CD4-positive, alpha-beta T cell (primary cell): ENCODE measurements around the gene ANO5. TPM values are rescaled to one million over a fixed set of nuclear protein-coding genes. Genes with fewer than 3 reads are reported as not detected.
"Not testable (repeated sequence)": the region's sequence is repeated elsewhere in the genome, so short reads cannot be mapped to it uniquely, and the experiment has no call there.

ENCODE experiments used
- ATAC-seq: fragments of 200-7000 bp; cut with Tn5 transposase; one replicate; pipeline ENCODE4 v1.10.0; 2022; ENCODE audit warnings: mild to moderate bottlenecking; ENCODE audit not compliant: poor library complexity
- CTCF ChIA-PET: fragments of 350-600 bp; sonication (Branson Sonifier 250); formaldehyde crosslinking; loops from one replicate; lab custom pipeline; 2021; ENCODE audit warnings: antibody characterized with exemption, inconsistent platforms; lab: Charles Lee
- POLR2A ChIA-PET: fragments of 350-600 bp; sonication (Branson Sonifier 250); formaldehyde crosslinking; loops from one replicate; lab custom pipeline; 2021; ENCODE audit warnings: antibody characterized with exemption, inconsistent platforms; lab: Charles Lee
- DNase-seq, 14 experiments: peaks; one replicate each; pipeline ENCODE4 v3.0.0-alpha.2; 2013 to 2020; ENCODE audit warnings: mixed read lengths in 2 of 14
- H3K27ac ChIP-seq, 2 donors: one replicate each; pipeline versions ENCODE4 v1.5.1 to v1.7.0; 2013; ENCODE audit warnings: low read length in 2 of 2, low read depth in 1 of 2, mild to moderate bottlenecking in 1 of 2
- H3K27me3 ChIP-seq, 2 experiments: 1 replicate in 1 of 2; 2 replicates in 1 of 2; pipeline versions ENCODE4 v1.6.1 to v1.7.0; 2013; ENCODE audit warnings: low read length in 2 of 2, control low read depth in 1 of 2, mild to moderate bottlenecking in 1 of 2, moderate library complexity in 1 of 2; ENCODE audit not compliant: insufficient read depth in 2 of 2, control insufficient read depth in 1 of 2
- H3K36me3 ChIP-seq: one replicate; pipeline ENCODE4 v1.6.1; 2013; ENCODE audit warnings: low read length, control low read depth; ENCODE audit not compliant: insufficient read depth
- H3K4me1 ChIP-seq: one replicate; pipeline ENCODE4 v1.6.1; 2013; ENCODE audit warnings: low read length, control low read depth; ENCODE audit not compliant: insufficient read depth
- H3K4me3 ChIP-seq: one replicate; pipeline ENCODE4 v1.5.1; 2013; ENCODE audit warnings: mild to moderate bottlenecking, low read length, moderate library complexity
- H3K9me3 ChIP-seq, 2 experiments: 1 replicate in 1 of 2; 2 replicates in 1 of 2; pipeline versions ENCODE4 v1.6.1 to v1.7.0; 2013; ENCODE audit warnings: low read length in 2 of 2, mild to moderate bottlenecking in 2 of 2, control low read depth in 1 of 2, moderate library complexity in 1 of 2; ENCODE audit not compliant: control insufficient read depth in 1 of 2, insufficient read depth in 1 of 2
- H3K27ac Mint-ChIP-seq: one replicate; pipeline ENCODE4 v1.8.0; 2020; ENCODE audit warnings: mixed read lengths
- H3K27me3 Mint-ChIP-seq: one replicate; pipeline ENCODE4 v1.8.0; 2021; ENCODE audit warnings: mixed read lengths
- H3K36me3 Mint-ChIP-seq: one replicate; pipeline ENCODE4 v1.8.0; 2021; ENCODE audit warnings: low read depth, mixed read lengths
- H3K4me1 Mint-ChIP-seq: one replicate; pipeline ENCODE4 v1.8.0; 2021; ENCODE audit warnings: low read depth, mixed read lengths
- H3K4me3 Mint-ChIP-seq: one replicate; pipeline ENCODE4 v1.8.0; 2020; ENCODE audit warnings: mild to moderate bottlenecking, mixed read lengths
- H3K9me3 Mint-ChIP-seq: one replicate; pipeline ENCODE4 v1.8.0; 2020; ENCODE audit warnings: mixed read lengths
- CTCF ChIP-seq: fragments of 200-600 bp; IDR thresholded peaks from one replicate; pipeline ENCODE4 v1.8.0; 2022; ENCODE audit warnings: antibody characterized with exemption, mild to moderate bottlenecking
- intact Hi-C, 2 experiments: fragments of 100-400 bp; cut with DNase I in 1 of 2; cut with micrococcal nuclease in 1 of 2; formaldehyde crosslinking; loops; one replicate each; pipeline versions ENCODE4 v1.15.1 to v1.9.0; 2023 to 2025; cut with DNase I, micrococcal nuclease
- total RNA-seq, 174 experiments: library from RNA in 2 of 174; stranded (reverse) in 2 of 174; gene quantifications; one replicate each; pipeline ENCODE4 v1.2.3 and lab custom pipeline; 2021 to 2026

The ANO5 gene
- total RNA-seq, 2 experiments from 2014 or later: not detected

GRCh38 chr11:22273781-22274180, 80.9 kb downstream of the ANO5 start:
- H3K9me3 ChIP-seq: peaks cover 0 to 4% of the 10 kb centered on the region in 2 experiments
- no peaks in the 10 kb centered on the region for H3K27me3 ChIP-seq
- intact Hi-C loops: no loop called here
- H3K4me3 ChIP-seq: no peak overlapping the region
- Mint-ChIP-seq H3K36me3 (no peaks in the 10 kb centered on the region), H3K27ac (no peak overlapping the region), H3K9me3 (no peaks in the 10 kb centered on the region), H3K4me1 (no peaks in the 10 kb centered on the region), H3K27me3 (peaks cover under 1% of the 10 kb centered on the region), H3K4me3 (no peak overlapping the region)
- no peaks in the 10 kb centered on the region for H3K4me1 ChIP-seq
- no peak overlapping the region for H3K27ac ChIP-seq
- ChIA-PET POLR2A (no interaction called here), CTCF (no interaction called here)
- TF ChIP-seq CTCF: no peak
- DNase-seq (no peak), ATAC-seq (no peak)
- H3K36me3 ChIP-seq: no peaks in the 10 kb centered on the region

DNA sequence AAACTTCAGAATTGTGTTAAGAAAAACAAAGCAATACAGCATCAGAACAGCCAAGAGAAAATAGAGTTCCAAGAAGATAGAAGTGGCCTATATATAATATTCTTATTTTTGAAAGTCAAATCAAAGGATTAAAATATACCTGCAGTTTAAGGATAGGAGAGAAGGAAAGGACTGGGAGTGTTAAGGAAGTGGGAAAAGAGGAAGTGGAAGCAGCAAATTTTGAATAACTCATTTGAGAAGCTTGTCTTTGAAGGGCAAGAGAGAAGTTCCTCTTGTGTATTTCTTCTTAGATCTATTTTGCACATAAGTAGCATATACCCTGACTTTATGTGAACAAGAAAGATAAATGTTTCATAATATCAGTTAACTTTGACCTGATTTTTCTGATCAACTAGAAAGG, 82.7 kb downstream of the ANO5 start:
- no peak for DNase-seq
- ATAC-seq: no peak
- POLR2A ChIA-PET: no interaction called here
- H3K27me3 Mint-ChIP-seq: no peaks in the 10 kb centered on the region
- intact Hi-C loops: no loop called here
- Histone ChIP-seq H3K9me3 (peaks cover 0 to 4% of the 10 kb centered on the region in 2 experiments), H3K36me3 (no peaks in the 10 kb centered on the region), H3K27ac (no peak overlapping the region), H3K4me1 (no peaks in the 10 kb centered on the region), H3K4me3 (no peak overlapping the region), H3K27me3 (no peaks in the 10 kb centered on the region)
- CTCF ChIA-PET: no interaction called here
- H3K27ac Mint-ChIP-seq: no peak overlapping the region
- H3K9me3 Mint-ChIP-seq: no peaks in the 10 kb centered on the region
- no peaks in the 10 kb centered on the region for H3K36me3 Mint-ChIP-seq
- no peak overlapping the region for H3K4me3 Mint-ChIP-seq
- H3K4me1 Mint-ChIP-seq: no peaks in the 10 kb centered on the region
- no peak for TF ChIP-seq CTCF

DNA sequence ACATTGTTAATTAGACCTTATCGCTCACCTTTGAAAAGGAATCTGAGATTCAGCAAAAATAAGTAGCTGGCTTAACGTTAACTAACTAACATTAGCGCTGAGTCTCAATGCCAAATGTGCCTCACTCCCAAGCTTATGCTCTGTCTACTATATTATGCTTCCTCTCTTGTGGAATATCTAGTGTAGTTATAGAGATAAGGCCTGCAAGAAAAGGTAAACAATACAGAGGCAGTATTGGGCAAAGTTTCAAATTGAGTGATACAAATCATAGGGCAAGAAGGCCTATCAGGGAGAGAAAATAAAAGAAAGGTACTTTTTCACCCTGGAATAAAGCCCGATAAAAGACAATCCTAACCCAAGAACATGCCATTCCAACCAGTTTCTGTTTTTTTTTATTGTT, 83.7 kb downstream of the ANO5 start:
- CTCF ChIA-PET: no interaction called here
- Mint-ChIP-seq H3K27ac (no peak overlapping the region), H3K9me3 (no peaks in the 10 kb centered on the region), H3K27me3 (no peaks in the 10 kb centered on the region), H3K4me3 (no peak overlapping the region), H3K4me1 (no peaks in the 10 kb centered on the region), H3K36me3 (no peaks in the 10 kb centered on the region)
- DNase-seq (no peak), ATAC-seq (no peak)
- no peaks in the 10 kb centered on the region for H3K9me3 ChIP-seq
- TF ChIP-seq CTCF: no peak
- POLR2A ChIA-PET: no interaction called here
- no peak overlapping the region for H3K4me3 ChIP-seq
- H3K27me3 ChIP-seq: no peaks in the 10 kb centered on the region
- intact Hi-C loops: no loop called here
- no peaks in the 10 kb centered on the region for H3K36me3 ChIP-seq
- H3K4me1 ChIP-seq: no peaks in the 10 kb centered on the region
- no peak overlapping the region for H3K27ac ChIP-seq

DNA sequence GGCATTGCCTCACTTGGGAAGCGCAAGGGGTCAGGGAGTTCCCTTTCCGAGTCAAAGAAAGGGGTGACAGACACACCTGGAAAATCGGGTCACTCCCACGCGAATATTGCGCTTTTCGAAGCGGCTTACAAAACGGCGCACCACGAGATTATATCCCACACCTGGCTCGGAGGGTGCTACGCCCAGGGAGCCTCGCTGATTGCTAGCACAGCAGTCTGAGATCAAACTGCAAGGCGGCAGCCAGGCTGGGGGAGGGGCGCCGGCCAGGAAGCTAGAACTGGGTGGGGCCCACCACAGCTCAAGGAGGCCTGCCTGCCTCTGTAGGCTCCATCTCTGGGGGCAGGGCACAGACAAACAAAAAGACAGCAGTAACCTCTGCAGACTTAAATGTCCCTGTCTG, 92.1 kb downstream of the ANO5 start:
- H3K4me3 Mint-ChIP-seq, H3K36me3 Mint-ChIP-seq, H3K4me1 ChIP-seq, H3K27me3 Mint-ChIP-seq, H3K4me3 ChIP-seq, intact Hi-C loops, CTCF ChIA-PET, POLR2A ChIA-PET, DNase-seq, H3K36me3 ChIP-seq, H3K9me3 ChIP-seq, H3K27ac Mint-ChIP-seq, H3K27me3 ChIP-seq, H3K9me3 Mint-ChIP-seq, H3K27ac ChIP-seq, ATAC-seq, H3K4me1 Mint-ChIP-seq: not testable (repeated sequence)
